ENCODE data around the gene ARMC2.
"Not testable (repeated sequence)": the region's sequence is repeated elsewhere in the genome, so short reads cannot be mapped to it uniquely, and the experiment has no call there.

ARMC2 gene, protein sequence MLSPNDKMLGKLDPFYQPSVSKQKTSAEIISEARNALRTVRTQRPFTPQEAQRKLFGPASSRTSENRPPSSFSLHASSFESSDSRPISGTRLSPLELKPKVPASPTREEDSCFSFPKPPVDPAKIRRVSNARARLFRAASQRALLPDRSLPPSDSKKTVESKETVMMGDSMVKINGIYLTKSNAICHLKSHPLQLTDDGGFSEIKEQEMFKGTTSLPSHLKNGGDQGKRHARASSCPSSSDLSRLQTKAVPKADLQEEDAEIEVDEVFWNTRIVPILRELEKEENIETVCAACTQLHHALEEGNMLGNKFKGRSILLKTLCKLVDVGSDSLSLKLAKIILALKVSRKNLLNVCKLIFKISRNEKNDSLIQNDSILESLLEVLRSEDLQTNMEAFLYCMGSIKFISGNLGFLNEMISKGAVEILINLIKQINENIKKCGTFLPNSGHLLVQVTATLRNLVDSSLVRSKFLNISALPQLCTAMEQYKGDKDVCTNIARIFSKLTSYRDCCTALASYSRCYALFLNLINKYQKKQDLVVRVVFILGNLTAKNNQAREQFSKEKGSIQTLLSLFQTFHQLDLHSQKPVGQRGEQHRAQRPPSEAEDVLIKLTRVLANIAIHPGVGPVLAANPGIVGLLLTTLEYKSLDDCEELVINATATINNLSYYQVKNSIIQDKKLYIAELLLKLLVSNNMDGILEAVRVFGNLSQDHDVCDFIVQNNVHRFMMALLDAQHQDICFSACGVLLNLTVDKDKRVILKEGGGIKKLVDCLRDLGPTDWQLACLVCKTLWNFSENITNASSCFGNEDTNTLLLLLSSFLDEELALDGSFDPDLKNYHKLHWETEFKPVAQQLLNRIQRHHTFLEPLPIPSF

DNA sequence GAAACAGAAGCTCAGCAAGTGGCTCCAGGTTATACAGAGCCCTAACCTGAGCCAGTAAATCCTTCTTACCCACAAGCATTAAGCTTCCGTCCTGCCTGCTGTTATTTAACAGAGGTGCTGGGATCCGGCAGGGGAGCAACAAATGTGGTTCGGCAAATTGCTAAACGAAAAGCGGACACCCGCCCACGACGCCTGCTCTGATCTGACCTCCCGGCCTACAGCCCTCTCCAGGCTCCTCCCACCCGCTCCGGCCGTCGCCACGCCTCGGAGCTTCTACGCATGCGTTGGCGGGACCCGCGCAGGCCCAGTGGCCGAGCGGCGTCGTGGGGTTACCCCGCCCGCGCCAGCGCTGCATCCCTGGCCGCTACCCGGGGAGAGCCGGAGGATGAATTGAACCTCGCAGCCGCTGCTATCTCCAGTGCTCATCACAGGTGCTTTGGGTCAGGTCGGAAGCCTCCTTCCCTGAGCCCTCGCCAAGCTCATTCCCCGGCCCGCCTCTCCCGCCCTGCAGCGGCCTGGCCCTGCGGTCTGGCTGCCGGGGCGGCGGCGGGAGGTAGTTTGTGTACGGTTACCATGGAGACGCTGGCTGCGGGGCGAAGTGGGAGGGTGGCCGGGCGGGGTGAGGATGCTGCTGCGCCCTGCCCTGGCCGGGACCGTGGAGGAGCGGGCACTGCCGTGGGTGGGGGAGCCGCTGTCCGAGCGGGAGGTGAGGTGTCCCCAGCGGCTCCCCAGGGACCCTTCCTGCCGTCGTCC, at the start of gene ARMC2:
Gene ARMC2, plus strand, starts transcription at position 307 of the 753 bp plus-strand sequence. CDS start 5,846 bp downstream, outside the sequence.
- peak; percentile 92 for DNase-seq (ENCODE audit: low spot score)

DNA sequence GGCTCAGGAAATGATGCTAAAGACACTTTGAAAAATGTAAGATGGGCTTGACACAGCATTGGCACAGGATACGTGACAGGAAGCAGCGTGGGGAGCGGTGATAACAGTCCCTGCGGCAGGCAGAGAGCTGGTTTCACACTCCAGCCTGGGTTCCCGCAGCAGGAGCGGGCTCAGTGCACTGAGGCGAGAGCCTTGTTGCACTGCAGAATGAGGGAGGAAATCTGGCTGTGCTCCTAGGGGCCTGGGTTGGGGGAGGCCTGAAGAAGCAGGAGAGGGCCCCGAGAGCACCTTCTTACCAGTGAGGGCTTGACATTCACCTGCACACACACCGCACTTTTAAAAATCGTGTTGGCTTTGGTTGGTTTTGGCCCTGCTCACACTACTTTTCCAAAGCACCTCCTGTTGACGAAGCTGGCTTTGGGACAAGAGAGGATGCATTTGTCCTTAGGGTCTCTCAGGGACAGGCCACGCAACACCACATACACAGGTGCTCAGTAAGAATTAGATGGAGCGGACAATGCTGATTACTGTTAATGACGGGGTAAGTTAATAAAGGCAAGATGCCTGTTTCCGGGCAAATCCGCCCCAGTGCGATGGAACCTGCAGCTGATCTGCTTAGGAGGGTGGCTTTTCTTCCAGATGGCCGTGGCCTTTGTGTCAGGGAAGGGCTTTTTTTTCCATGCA, 49.4 kb upstream of the ARMC2 start:
- DNase-seq (ENCODE audit: low spot score), result no peak

DNA sequence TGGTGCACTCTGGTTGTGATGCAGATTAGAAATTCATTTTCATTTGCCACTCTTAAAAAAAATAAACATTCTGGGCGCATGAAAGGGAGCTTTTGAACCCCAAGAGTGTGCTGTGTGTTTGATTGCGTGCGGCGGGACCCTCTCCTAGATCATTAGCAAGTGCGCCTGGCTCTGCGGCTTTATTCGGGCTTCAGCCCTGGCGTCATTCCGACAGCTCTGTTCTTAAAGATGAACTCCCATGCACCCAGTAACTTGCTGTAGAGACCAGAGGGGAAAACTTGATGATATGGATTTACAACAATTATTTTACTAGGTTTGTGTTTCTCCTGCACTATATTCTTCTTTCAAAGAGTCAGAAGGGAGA, 48.9 kb upstream of the ARMC2 start:
- no peak for DNase-seq (ENCODE audit: low spot score)

DNA sequence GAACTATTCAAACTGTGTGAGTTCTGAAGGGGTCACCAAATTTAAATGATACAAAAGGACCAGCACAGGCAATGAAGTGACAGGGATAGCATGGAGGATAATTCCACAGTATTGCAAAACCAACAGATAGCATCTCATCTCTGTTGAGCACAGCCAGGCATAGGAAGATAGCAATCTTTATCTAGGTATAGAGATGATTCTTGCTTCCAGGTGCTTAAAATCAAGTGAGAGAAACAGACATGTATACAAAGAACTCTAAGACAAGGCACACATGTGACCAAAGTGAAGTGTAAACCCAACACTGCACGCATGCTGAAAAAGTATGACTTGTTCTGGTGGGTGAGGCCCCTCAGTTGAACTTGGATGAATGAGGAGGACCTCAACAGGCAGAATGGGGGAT, 48.4 kb upstream of the ARMC2 start:
- DNase-seq (ENCODE audit: low spot score), result no peak

DNA sequence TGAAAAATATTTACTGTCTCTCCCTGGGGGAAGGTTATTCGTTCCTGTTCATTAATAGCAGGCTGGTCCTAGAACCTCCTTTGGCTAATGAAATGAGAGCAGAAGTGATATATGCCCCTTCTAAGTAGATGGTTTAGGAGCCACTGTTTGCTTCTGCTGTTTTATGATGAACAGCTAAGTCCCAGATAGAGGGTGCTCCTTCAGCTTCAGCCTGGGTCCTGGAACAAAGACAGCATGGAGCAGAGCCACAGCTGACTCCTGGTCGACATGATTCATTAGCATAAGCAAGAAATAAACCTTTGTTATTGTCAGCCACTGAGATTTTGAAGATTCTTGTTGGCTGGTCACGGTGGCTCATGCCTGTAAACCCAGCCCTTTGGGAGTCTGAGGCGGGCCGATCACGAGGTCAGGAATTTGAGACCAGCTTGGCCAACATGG, 47.8 kb upstream of the ARMC2 start:
- no peak for DNase-seq (ENCODE audit: low spot score)

DNA sequence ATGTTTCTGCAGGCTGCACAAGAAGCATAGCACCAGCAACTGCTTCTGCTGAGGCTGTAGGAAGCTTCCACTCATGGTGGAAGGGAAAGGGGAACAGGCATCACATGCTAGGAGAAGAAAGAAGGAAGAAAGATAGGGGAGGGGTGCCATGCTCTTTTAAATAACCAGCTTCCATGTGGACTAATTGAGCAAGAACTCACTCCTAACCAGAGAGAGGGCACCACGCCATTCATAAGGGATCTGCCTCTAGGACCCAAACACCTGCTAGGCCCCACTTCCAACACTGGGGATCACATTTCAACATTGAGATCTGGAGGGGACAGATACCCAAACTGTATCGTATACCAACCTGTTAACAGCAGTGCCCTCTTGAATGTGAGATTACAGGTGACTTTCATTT, 46.9 kb upstream of the ARMC2 start:
- no peak for DNase-seq (ENCODE audit: low spot score)

DNA sequence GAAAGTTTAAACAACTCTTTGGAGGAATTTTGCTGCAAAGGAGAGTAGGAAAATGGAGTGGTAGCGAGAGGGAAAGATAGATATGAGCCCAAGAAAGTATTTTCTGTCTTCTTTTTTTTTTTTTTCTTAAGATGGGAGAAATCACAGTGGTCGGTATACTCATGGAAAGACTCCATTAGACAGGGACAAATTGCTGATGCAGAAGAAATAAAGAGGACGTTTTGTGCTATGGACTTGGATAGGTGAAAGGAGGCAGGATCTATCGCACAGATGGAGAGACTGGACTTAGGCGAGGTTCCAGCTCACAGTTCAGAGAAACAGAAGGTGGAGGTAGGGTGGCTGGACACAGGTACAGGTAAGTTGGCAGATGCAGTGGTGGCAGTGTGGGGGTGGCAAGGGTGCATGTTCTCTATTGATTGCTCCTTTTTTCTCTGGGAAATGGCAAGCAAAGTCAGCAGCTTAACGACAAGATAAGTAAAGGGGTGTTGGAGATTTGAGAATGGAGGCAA, 44.2 kb upstream of the ARMC2 start:
- DNase-seq (ENCODE audit: low spot score), result no peak

DNA sequence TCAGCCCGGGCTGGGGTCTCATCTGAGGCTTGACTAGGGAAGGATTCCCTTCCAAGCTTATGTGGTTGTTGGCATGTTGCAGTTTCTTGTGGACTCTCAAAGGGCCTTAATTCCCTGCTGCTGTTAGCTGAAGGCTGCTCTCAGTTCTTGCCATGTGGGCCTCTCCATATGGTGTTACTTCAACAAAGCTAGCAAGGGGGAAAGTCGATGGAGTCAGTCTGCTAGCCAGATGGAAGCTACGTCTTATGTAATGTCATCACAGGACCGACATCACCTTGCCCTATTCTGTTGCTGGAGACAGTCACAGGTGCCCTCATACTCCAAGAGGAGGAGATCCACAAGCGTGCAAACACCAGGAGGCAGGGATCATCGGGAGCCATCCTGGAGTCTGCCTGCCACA, 43.3 kb upstream of the ARMC2 start:
- DNase-seq (ENCODE audit: low spot score), result no peak

DNA sequence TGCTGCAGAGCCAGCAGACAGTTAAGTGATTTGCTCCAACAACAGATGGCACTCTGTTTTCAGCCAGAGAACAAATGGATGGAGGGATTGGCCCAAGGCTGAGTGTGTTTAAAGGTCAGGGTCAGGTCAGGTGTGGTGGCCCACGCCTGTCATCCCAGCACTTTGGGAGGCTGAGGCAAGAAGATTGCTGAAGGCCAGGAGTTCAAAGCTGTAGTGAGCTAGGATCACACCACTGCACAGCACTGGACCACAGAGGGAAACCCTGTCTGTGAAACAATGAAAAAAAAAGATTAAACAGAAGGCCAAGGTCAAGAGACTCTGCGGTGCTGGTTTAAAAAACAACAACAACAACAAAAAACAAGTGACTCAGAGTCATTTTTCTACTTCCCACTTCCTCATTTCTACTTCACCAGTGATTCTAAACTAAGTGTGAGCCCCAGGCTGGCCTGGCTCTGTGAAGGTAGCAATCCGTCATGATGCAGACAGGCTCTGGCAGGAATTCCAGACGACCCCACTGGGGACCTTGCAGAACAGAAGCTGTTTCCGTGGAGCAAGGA, 42.5 kb upstream of the ARMC2 start:
- peak; percentile 13 for DNase-seq (ENCODE audit: low spot score)

DNA sequence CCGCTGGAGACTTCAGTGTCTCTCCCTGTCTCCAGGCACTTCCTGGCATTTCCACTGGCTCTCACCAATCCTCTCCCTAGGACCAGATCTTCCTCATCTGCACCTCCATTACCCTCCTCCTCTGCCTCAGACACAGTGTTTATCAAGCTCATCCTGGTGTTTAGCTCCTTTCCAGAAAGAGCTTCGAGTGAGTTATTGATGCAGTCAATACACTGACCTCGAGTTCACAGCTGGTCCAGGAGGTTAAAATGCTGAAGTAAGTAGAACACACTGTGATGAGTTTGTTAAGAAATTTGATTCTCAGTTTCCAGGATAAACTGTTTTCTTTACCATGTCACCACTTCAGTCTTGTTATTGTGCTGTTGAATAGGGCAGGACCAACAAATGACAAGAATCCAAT, 42.1 kb upstream of the ARMC2 start:
- no peak for DNase-seq (ENCODE audit: low spot score)

DNA sequence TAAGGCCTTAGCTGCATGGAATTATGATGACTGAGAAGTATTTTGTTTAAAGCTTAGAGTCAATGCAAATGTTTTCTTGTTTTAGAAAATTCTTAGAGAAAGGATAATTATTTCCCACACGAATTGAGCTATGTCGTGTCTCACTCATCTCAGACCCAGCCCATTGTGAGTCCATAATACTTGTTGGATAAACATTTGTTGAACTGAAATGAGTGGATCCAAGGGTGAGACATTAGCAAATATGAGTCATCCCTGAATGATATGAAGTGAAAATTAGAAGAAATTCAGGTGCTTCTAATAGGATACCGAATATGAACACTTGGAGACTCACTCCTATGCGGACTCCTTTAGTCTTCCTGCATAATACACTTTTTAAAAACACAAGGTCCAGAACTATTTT, 41.6 kb upstream of the ARMC2 start:
- DNase-seq (ENCODE audit: low spot score), result no peak

DNA sequence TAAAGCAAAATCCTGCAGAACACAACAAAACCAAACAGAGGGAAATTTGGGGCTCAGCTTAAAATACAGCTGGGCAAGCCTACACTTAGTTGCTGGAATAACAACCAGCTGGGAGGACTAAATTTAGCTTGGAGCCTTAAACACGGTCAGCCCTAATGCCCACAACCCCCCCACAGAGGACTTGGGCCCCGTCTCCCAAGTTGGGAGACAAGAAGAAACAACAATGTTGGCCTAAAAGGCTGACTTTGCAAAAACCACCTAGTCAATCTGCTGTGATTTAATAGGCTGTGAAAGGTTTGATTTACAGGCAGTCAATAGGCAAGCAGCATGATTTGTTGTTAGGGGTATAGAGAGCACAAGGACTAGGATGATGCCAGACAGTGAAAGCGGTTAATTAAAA, 40.3 kb upstream of the ARMC2 start:
- no peak for DNase-seq (ENCODE audit: low spot score)

DNA sequence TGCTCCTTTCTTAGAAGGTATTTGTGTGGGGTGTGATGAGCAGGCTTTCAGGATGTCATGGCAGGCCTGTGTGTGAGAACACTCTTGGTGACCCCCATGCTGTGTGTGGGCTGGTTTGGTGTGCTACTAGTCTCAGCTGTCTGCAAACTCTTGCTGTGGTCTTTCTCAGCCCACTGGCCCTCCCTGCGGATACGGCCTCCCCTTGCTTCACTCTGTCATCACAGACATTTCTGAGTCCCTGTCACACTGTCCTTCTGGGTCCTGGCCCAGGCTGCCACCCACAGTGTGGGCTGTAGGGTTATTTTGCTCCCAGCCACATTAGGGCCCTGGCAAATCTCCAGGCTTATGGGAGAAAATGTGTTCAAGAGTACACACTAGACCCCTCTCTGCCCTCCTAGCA, 39.0 kb upstream of the ARMC2 start:
- no peak for DNase-seq (ENCODE audit: low spot score)

DNA sequence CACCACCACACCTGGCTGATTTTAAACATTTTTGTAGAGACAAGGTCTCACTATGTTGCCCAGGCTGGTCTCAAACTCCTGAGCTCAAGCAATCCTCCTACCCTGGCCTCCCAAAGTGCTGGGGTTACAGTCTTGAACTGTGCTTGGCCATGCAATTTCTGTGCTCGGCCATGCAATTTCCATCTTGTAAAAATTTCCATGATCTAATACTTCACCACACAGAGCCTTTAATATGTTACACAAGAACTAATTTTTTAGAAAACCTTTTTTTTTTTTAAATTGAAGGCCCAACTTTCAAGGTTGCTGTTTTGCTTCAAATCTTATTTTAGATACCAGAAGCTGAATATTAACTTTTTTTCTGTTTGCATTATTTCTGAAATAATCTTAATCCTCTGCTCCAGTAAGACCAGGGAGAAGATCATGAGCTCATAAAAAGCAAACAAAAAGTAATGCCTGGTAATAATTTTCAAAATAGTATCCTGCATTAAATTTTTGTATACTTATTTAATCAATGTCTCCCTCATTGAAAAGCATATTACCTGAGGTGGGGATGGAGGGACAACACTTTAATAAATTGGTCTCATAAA, 38.1 kb upstream of the ARMC2 start:
- no peak for DNase-seq (ENCODE audit: low spot score)

DNA sequence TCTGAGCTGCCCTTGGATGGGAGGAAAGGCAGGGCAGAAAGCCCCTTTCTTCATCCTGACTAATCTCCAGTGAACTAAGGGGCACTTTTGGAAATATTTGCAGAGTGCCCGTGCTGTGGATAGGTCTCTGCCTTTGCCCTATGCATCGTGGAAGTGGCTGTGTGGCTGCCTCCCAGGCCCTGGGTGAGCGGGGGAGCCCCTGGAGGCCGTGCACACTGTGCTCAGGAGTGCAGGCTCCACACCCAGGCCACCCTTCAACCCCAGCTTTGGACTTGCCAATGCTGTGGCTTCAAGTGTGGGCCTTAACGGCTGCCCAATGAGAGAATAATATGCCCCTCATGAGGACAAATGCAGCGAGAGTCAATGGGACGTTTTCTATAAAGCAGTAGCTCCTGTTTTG, 36.7 kb upstream of the ARMC2 start:
- DNase-seq (ENCODE audit: low spot score), result no peak

DNA sequence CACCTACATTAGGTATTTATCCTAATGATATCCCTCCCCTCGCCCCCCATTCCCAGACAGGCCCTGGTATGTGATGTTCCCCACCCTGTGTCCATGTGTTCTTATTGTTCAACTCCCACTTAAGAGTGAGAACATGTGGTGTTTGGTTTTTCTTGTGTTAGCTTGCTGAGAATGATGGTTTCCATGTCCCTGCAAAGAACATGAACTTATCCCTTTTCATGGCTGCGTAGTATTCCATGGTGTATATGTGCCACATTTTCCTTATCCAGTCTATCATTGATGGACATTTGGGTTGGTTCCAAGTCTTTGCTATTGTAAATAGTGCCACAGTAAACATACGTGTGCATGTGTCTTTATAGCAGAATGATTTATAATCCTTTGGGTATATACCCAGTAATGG, 35.0 kb upstream of the ARMC2 start:
- DNase-seq (ENCODE audit: low spot score), result not testable (repeated sequence)

DNA sequence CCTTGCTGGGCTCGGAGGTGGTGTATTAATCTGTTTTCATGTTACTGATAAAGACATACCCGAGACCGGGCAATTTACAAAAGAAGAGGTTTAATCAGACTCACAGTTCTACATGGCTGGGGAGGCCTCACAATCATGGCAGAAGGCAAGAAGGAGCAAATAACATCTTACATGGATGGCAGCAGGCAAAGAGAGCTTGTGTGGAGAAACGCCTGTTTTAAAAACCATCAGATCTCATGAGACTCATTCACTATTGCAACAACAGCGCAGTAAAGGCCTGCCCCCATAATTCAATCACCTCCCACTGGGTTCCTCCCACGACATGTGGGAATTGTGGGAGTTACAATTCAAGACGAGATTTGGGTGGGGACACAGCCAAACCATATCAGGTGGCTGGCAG, 30.9 kb upstream of the ARMC2 start:
- not testable (repeated sequence) for DNase-seq (ENCODE audit: low spot score)

DNA sequence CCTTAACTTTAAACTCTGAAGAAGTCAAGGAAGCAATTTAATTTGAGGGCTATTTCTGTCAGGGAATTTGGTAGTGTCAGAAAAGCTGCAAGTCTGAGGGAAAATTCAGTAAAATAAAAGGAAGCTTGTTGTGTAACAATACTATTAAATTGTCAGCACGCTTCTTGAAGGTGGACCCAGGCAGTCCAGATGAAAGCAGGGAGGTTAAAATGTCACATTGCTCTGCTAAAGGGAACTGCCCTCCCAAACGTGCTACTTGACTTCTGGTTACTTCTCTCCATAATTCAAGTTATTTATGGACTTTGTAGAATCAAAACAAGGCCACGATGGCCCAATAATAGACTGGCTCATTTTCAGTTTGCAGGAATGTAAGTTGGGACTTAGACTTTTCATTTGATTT, 28.2 kb upstream of the ARMC2 start:
- no peak for DNase-seq (ENCODE audit: low spot score)

DNA sequence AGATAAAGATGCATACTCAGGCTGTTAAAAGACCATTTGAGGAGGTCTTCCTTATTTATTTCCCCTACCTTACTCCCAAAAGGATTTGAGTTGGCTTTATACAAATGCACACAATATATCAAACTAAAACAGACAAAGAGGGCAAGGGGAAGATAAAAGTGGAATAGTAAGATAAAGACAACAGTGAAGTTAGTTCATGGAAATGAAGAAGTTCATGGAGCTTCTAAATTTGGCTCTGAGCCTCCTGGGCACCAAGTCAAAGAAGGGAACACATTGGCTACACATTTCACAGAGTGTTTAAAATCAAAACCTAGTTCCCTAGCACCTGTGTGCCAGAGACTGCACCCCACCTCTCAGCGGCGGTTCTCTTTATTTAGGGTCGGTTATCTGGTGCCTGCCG, 25.8 kb upstream of the ARMC2 start:
- no peak for DNase-seq (ENCODE audit: low spot score)

DNA sequence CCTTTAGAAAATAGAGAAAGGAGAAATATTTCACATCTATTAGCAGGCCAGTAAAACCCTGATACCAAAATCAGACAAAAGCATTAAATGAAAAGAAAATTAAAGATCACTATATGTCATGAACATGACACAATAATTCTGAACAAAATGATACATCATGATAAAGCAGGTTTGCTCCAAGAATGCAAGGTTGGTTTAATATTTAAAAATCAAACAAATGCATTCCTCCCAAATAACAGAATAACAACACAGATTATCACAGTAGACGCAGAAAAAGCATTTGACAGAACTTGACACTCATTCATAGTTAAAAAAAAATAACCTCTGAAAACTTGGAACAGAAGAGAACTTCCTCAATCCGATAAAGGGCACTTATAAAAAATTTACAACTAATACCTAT, 22.9 kb upstream of the ARMC2 start:
- no peak for DNase-seq (ENCODE audit: low spot score)

DNA sequence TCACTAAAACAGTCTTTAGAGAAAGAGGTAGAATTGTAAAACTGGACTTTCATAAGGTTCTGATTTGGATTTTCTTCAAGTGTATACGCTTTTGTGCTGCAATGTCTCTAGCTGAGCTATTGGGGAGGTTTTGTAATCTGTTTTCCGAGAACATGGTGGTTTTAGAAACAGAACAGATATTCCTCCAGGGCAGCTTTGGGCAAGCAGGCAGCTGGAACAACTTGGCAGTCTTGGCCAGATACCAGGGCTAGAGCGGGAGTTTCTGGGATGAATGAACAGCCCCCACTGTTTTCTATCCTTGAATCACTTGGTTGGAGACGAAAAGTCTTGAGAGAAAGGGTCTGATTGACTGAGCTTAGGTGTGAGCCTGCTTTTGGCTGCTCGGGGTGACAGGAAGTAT, 17.1 kb upstream of the ARMC2 start:
- no peak for DNase-seq (ENCODE audit: low spot score)

Measured in germinal center (tissue), 1 donor.